ENCODE measurements around the gene ABCG4. TPM values are rescaled to one million over a fixed set of nuclear protein-coding genes. Genes with fewer than 3 reads are reported as not detected.

ABCG4 gene
- total and polyA plus RNA-seq, 2 of the 8 experiments (the other 6 are each of a cell fraction or from before 2014, with no cell fraction given) = 1.8 to 2.3 TPM

DNA sequence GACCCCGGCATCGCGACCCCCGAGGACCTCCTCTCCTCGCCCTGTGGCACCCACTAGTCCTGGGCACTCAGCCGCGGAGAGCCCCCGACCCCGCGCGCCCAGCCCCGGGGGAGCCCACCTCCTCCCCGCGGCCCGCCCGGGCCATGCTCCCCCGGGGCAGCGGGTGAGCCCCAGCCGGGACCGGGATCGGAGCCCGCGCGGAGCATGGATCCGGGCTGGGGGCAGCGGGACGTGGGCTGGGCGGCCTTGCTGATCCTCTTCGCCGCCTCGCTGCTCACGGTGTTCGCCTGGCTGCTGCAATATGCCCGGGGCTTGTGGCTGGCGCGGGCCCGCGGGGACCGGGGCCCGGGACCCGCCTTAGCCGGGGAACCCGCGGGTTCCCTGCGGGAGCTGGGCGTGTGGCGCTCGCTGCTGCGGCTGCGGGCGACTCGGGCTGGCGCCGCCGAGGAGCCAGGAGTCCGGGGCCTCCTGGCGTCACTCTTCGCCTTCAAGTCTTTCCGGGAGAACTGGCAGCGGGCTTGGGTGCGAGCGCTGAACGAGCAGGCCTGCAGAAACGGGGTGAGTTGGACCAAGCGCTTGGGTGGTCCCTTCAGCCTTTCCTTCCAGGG lies 41.2 kb upstream of the ABCG4 start:
- WGBS, 2 experiments (ENCODE audit: extremely low coverage in 1 of 2, insufficient coverage in 1 of 2, insufficient read length in 1 of 2, insufficient replicate concordance in 2 of 2, low coverage in 1 of 2, low lambda C conversion rate in 2 of 2, missing lambda C conversion rate in 1 of 2) = 4% methylated on average over 28 of the region's 65 CpGs; no CpG with 5 or more reads in 1 of the 2 experiments
- POLR2A ChIA-PET (ENCODE audit: partially characterized antibody) = interaction anchor here (1.0 to 10.6 kb wide), 13 partner anchors 8 to 226 kb away, joined by 4 to 139 read pairs (median 6); partner anchors contain the start of genes HINFP, HMBS, HYOU1 and NLRX1
- no peak overlapping the region for H4K5ac ChIP-seq (ENCODE audit: insufficient read length, low read depth, low read length)
- no peak overlapping the region for H4K8ac ChIP-seq (ENCODE audit: extremely low read depth, insufficient read depth, low read length)
- no peaks in the 10 kb centered on the region for H3K9me3 ChIP-seq (ENCODE audit: insufficient read depth in 2 of 2, low read depth in 1 of 2, low read length in 1 of 2)
- no peak overlapping the region for H3K27ac ChIP-seq (ENCODE audit: low read depth, low read length)
- H3K79me2 ChIP-seq (ENCODE audit: control insufficient read depth in 1 of 2, insufficient read depth in 2 of 2, low read length in 2 of 2) = no peaks in the 10 kb centered on the region
- H3K23me2 ChIP-seq (ENCODE audit: low read depth, low read length) = peaks cover 13% of the 10 kb centered on the region
- H3K36me3 ChIP-seq (ENCODE audit: control insufficient read depth in 2 of 4, insufficient read depth in 4 of 4, low read length in 3 of 4) = no peaks in the 10 kb centered on the region; a peak in 1 of 8 replicates
- DNase-seq (ENCODE audit: low read depth in 1 of 2, low spot score in 2 of 2) (no peak), FAIRE-seq (no peak)
- CTCF ChIA-PET (ENCODE audit: partially characterized antibody) = interaction anchor here (0.9 to 4.0 kb wide), 6 partner anchors 12 to 266 kb away, joined by 3 to 26 read pairs (median 6); partner anchors contain the start of gene HINFP
- no peak overlapping the region for H4K91ac ChIP-seq (replicated peaks; ENCODE audit: insufficient read length, low read length)
- H2AFZ ChIP-seq (ENCODE audit: low read length) = no peak overlapping the region
- H3K23ac ChIP-seq (ENCODE audit: insufficient read length) = no peak overlapping the region
- no peak overlapping the region for H2BK20ac ChIP-seq (ENCODE audit: low read length)
- H3K4me2 ChIP-seq (ENCODE audit: insufficient read depth in 1 of 2, low read depth in 2 of 2, low read length in 2 of 2) = peak overlapping the region; percentile 88 to 97
- H3K4me1 ChIP-seq (replicated peaks in 1 of 4; ENCODE audit: control insufficient read depth in 3 of 4, insufficient read depth in 4 of 4, low read length in 3 of 4) = peaks cover 3 to 20% (median 5%) of the 10 kb centered on the region in 4 experiments
- no peak overlapping the region for H2AK5ac ChIP-seq (ENCODE audit: low read depth, low read length)
- H2BK120ac ChIP-seq (replicated peaks; ENCODE audit: low read depth, low read length) = no peak overlapping the region
- no peak overlapping the region for H2BK12ac ChIP-seq (ENCODE audit: low read depth, low read length)
- H2BK5ac ChIP-seq (ENCODE audit: low read depth, low read length) = no peak overlapping the region
- peaks cover 2% of the 10 kb centered on the region; the same call in 1 of the 2 replicates for H3K79me1 ChIP-seq (ENCODE audit: low read depth, low read length)
- H2BK15ac ChIP-seq (ENCODE audit: low read length) = no peak overlapping the region
- H3K9ac ChIP-seq (replicated peaks in 1 of 4; ENCODE audit: extremely low read depth in 1 of 4, low read depth in 3 of 4, low read length in 3 of 4) = peak overlapping the region in 1 of 4 experiments; percentile 21; a peak in 2 of 7 replicates
- no peak overlapping the region for H3K4ac ChIP-seq (replicated peaks; ENCODE audit: insufficient read length, low read depth, low read length)
- peaks cover 0 to 4% of the 10 kb centered on the region in 2 experiments for H4K20me1 ChIP-seq (replicated peaks in 1 of 2; ENCODE audit: control insufficient read depth in 1 of 2, insufficient read depth in 2 of 2, low read length in 2 of 2)
- H3K14ac ChIP-seq (ENCODE audit: insufficient read length) = no peak overlapping the region
- H3K4me3 ChIP-seq (ENCODE audit: extremely low read depth in 1 of 4, insufficient read depth in 2 of 4, low read depth in 3 of 4, low read length in 4 of 4) = peak overlapping the region; percentile 71 to 83 (median 75)
- peaks cover 2 to 20% (median 15%) of the 10 kb centered on the region in 4 experiments for H3K27me3 ChIP-seq (replicated peaks in 1 of 4; ENCODE audit: control insufficient read depth in 3 of 4, extremely low read depth in 1 of 4, insufficient read depth in 3 of 4, low read length in 3 of 4)
- no peak overlapping the region for H3K18ac ChIP-seq (ENCODE audit: extremely low read depth, low read length)
- no peak overlapping the region for H3K56ac ChIP-seq (replicated peaks; ENCODE audit: insufficient read length, low read depth, low read length)
- TF ChIP-seq KDM4A (IDR thresholded peaks at IDR 0.05; ENCODE audit: low read depth, low read length, severe bottlenecking) (peak; percentile 53), SUZ12 (IDR thresholded peaks at IDR 0.05; ENCODE audit: low read length) (peak; percentile 51; the same call in 1 of the 2 replicates), BACH1 (IDR thresholded peaks at IDR 0.05; ENCODE audit: low read length) (no peak), RFX5 (IDR thresholded peaks at IDR 0.05; ENCODE audit: borderline replicate concordance, low read depth, low read length) (no peak), EZH2 (IDR thresholded peaks at IDR 0.05; ENCODE audit: low read depth, low read length, severe bottlenecking) (peak; percentile 45)
- TF ChIP-seq, protein P1, sequence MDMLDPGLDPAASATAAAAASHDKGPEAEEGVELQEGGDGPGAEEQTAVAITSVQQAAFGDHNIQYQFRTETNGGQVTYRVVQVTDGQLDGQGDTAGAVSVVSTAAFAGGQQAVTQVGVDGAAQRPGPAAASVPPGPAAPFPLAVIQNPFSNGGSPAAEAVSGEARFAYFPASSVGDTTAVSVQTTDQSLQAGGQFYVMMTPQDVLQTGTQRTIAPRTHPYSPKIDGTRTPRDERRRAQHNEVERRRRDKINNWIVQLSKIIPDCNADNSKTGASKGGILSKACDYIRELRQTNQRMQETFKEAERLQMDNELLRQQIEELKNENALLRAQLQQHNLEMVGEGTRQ (IDR thresholded peaks at IDR 0.05; ENCODE audit: low read length) = no peak

All from H1 (cell line).